Measurements from ENCODE around the gene KRT14. TPM values are rescaled to one million over a fixed set of nuclear protein-coding genes. Genes with fewer than 3 reads are reported as not detected.

Gene KRT14
- total RNA-seq, 1 experiment from 2014 or later = not detected

DNA sequence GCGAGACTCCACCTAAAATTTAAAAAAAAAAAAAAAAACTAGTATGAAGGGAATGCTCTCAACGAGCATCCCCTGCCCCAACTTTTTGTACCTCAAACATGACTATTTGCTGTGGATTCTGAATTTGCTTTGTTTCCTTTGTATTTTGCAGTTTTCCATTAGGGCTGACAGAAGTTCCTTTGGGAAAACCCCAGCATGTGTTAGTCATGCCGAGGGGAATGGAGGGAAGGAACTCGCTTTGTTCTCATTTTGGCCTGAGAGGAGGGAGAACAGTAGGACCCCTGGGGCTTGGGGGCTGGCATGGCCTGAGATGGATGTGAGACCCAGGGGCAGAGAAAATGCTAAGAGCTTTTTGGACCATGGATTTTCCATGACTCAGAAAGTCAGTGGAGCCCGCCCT is 35.3 kb downstream of the KRT14 start:
- Histone ChIP-seq H2BK12ac (ENCODE audit: insufficient read length, low read depth, low read length) (no peak overlapping the region), H2AK5ac (ENCODE audit: insufficient read length, low read length) (no peak overlapping the region), H3K79me1 (ENCODE audit: insufficient read depth, low read depth, low read length, poor library complexity, severe bottlenecking) (no peaks in the 10 kb centered on the region), H3K14ac (ENCODE audit: insufficient read depth, low read length) (no peak overlapping the region), H4K20me1 (ENCODE audit: control insufficient read depth, insufficient read depth, insufficient read length) (no peaks in the 10 kb centered on the region), H3K9me3 (ENCODE audit: control insufficient read depth, low read depth, low read length) (no peaks in the 10 kb centered on the region), H2BK5ac (ENCODE audit: insufficient read length, low read length) (no peak overlapping the region), H3K4me2 (ENCODE audit: insufficient read depth, insufficient read length, low read length) (no peak overlapping the region), H4K5ac (ENCODE audit: insufficient read length, low read depth, low read length) (no peak overlapping the region), H2BK120ac (ENCODE audit: low read depth, low read length, poor library complexity, severe bottlenecking) (no peak overlapping the region), H2BK20ac (ENCODE audit: low read depth, low read length, poor library complexity, severe bottlenecking) (no peak overlapping the region), H3K23me2 (ENCODE audit: insufficient read length, low read depth, low read length, poor library complexity, severe bottlenecking) (no peaks in the 10 kb centered on the region), H3T11ph (ENCODE audit: low read length) (no peak overlapping the region), H4K91ac (ENCODE audit: insufficient read length, low read depth, low read length) (no peak overlapping the region), H4K8ac (replicated peaks; ENCODE audit: insufficient read length, low read depth, low read length) (no peak overlapping the region), H3K56ac (ENCODE audit: insufficient read length, low read depth, low read length) (no peak overlapping the region), H3K4ac (ENCODE audit: low read depth, low read length) (no peak overlapping the region), H2BK15ac (ENCODE audit: low read depth, low read length) (no peak overlapping the region), H3K9ac (ENCODE audit: extremely low read depth, insufficient read length, low read length) (no peak overlapping the region), H2AFZ (ENCODE audit: low read length) (no peak overlapping the region), H3K18ac (ENCODE audit: insufficient read length, low read depth, low read length) (no peak overlapping the region), H3K27me3 (ENCODE audit: insufficient read depth, low read length) (no peaks in the 10 kb centered on the region), H3K27ac (ENCODE audit: insufficient read length, low read depth, low read length) (no peak overlapping the region), H3K79me2 (ENCODE audit: insufficient read depth, low read length) (no peaks in the 10 kb centered on the region), H3K4me1 (ENCODE audit: insufficient read depth, low read length) (no peaks in the 10 kb centered on the region), H3K23ac (ENCODE audit: insufficient read length, low read depth, low read length) (no peak overlapping the region)
- no peak overlapping the region for H3K4me3 Mint-ChIP-seq
- DNase-seq = no peak
- H3K27ac Mint-ChIP-seq = no peak overlapping the region
- peaks cover 2 to 11% of the 10 kb centered on the region in 2 experiments; a peak in 4 of 5 replicates for H3K9me3 Mint-ChIP-seq
- TF ChIP-seq, protein P1, sequence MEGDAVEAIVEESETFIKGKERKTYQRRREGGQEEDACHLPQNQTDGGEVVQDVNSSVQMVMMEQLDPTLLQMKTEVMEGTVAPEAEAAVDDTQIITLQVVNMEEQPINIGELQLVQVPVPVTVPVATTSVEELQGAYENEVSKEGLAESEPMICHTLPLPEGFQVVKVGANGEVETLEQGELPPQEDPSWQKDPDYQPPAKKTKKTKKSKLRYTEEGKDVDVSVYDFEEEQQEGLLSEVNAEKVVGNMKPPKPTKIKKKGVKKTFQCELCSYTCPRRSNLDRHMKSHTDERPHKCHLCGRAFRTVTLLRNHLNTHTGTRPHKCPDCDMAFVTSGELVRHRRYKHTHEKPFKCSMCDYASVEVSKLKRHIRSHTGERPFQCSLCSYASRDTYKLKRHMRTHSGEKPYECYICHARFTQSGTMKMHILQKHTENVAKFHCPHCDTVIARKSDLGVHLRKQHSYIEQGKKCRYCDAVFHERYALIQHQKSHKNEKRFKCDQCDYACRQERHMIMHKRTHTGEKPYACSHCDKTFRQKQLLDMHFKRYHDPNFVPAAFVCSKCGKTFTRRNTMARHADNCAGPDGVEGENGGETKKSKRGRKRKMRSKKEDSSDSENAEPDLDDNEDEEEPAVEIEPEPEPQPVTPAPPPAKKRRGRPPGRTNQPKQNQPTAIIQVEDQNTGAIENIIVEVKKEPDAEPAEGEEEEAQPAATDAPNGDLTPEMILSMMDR (conservative IDR thresholded peaks at IDR 0.05) = no peak
- no CpG with 5 or more reads among the region's 5 CpGs for WGBS (ENCODE audit: extremely low coverage, insufficient read length, low lambda C conversion rate)
- H3K4me1 Mint-ChIP-seq = peaks cover 27 to 35% of the 10 kb centered on the region in 2 experiments
- H3K36me3 Mint-ChIP-seq (ENCODE audit: insufficient read depth in 1 of 3, low read depth in 3 of 3) = peaks cover 0 to 12% (median 1%) of the 10 kb centered on the region in 3 experiments; a peak in 4 of 7 replicates
- H3K27me3 Mint-ChIP-seq (ENCODE audit: low read depth) = peaks cover 22% of the 10 kb centered on the region

Measured in H9 (cell line).